ENCODE results near the gene LTA.

The LTA gene

DNA sequence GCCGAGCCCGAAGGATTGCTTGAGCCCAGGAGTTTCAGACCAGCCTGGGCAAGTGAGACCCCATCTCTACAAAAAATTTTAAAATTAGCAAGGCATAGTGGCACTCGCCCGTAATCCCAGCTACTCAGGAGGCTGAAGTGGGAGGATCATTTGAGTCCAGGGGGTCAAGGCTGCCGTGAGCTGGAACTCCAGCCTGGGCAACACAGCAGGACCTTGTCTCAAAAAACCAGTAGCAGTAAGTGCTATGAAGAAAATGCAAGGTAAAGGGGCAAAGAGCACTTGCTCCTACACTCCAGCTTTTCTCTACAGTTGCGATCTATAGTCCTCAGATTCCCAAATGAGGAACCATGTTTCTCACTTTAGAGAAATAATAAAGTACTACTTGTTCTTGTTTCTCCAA lies 28.4 kb upstream of the LTA start:
- no peak for DNase-seq

DNA sequence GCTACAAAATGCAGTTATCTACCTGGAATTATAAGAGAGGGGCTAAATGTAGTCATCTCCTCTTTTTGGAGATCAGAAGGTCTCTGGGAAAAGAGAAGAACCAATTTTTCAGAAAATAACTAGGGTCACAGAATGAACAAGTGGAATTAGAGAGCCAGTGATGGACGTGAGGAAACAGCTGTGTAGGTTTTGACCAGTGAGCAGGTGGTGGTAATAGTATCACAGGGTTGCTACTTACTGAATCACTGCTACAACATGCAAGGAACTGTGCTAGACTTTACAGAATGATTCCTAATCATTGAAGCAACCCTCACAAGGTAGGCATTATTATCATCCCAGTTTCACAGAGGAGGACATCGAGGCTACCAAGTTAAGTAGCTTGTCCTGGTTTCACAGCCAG lies 27.4 kb upstream of the LTA start:
- DNase-seq, result no peak

DNA sequence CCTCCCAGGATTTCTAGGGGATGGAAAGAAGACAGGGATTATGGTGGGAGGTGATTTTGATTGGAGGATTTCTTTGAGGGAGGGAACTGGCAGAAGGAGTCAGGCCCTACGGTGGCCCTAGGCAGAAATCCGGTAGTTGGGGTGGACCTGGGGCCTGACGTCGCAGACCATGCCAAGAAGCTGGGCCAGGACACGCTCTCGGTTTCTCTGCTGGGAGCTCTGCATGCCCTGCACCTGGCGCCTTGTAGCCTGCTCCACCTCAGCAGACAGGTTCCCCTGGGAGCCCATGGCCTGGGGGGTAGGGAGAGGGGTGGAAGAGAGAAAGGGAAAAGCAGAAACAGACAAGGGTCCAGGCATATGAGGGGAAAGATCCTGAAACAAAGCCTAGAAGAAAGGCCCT lies 26.8 kb upstream of the LTA start:
- no peak for DNase-seq

DNA sequence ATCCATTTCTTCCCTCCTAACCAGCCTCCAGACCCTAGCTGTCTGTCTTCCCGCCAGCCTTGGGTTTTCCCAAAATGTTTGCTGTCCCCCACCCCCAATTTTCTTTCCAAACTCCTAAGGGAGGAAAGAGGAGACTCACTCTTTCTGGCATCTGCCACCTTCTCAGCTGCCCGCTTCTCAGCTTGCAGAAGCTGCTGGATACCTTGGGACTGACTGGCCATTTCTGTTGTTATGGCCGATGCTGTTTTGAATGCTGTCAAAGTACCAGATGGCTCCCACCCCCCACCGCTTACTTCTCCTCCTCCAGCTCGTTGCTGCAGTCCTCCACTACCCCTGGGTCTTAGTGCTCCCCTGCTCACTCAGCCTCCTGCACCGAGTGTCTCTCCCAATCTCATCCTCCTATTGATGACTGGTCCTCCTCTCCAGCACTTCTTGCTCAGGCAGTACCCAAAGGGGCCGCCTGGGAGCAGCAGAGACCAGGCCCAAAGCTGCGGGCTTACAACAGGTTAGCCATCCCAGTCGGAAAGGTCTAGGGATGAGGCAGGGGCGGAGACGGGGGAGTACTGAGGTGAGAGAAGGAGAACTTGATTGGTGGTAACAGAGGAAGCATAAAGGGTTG lies 25.6 kb upstream of the LTA start, which contains the start of gene ATP6V1G2:
Gene ATP6V1G2 (minus strand): TSS at position 270 of the 619 bp plus-strand sequence. CDS start 49 bp downstream, at position 221.
- peak; percentile 93 for DNase-seq

DNA sequence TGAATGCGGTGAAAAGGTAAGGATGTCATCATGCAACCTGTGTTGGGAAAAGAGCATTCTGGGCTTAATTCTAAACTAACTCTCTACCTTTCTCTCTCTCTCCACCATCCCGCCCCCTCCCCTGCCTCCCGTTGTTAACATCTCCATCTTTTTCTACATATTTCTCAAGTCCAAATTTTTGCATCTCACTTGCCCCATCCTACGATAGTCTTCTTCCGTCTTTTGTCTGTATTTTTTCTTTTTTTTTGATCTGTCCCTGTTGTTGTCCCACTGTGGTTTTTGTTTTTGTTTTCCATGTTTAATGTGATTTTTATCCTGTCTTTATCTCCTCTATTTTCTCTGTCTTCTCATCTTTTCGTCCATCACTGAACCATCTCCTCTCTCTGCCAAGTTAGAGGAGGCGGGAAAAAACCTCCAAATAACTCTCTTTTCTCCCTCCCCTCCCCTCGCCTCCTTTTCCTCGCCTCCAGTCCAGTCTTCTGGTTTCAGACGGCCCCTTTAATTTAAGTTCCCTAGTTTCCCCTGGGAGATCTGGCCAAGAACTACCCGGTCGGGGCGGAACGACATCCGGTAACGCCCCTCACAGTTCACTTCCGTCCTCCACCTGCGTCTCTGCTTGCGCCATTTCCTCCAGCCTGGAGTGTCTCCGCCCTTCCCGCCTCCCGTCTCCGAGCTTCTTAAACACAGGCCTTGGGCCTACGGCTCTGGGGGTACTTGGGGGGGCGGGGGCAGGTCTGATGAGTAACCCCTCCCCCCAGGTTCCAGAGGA lies 24.9 kb upstream of the LTA start, which contains the start of gene NFKBIL1:
Gene NFKBIL1 (plus strand): TSS at position 651 of the 769 bp plus-strand sequence. CDS start 87 bp downstream, at position 738.
- DNase-seq, result peak; percentile 99

DNA sequence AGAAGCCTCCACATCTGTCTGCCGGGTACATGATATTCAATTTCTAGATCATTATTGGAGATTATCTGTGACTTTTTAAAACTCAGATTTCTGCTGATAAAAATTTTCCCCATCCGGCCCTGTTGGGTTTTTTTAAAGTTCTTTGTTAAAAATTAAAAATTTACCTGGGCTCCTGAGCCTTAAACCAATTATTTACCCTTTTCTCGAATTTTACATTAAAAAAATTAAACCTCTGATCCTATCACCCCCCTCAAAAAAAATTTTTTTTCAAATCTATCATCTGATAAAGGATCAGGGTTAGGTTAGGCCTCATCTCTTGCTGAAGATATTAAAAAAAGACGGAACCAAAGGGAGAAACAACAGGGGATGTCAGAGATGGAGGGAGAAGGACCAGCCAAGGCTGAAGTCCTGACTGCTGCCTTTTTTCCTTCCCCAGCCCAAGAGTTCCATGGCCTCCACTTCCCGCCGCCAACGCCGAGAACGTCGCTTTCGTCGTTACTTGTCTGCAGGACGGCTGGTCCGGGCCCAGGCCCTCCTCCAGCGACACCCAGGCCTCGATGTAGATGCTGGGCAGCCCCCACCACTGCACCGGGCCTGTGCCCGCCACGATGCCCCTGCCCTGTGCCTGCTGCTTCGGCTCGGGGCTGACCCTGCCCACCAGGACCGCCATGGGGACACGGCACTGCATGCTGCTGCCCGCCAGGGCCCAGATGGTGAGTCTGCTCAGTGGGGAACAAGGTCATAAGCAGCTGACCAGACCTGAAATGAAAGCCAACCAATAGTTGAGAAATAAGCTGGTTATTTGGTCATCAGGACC lies 24.2 kb upstream of the LTA start:
- DNase-seq, result no peak

DNA sequence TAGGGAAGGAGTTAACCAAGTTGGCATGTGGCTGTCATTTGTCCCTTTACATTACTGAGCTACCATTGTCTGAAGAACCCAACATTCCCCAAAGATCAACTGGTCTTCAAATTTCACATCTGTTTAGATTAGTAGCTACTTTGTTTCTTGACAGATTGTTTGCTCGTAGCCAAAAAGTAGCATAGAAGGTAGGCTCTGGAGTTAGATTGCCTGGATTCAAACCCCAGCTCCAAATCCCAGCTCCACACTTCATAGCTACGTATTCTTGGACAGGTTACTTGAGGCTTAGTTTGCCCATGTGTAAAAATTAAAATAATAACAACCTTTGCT lies 23.6 kb upstream of the LTA start:
- no peak for DNase-seq

DNA sequence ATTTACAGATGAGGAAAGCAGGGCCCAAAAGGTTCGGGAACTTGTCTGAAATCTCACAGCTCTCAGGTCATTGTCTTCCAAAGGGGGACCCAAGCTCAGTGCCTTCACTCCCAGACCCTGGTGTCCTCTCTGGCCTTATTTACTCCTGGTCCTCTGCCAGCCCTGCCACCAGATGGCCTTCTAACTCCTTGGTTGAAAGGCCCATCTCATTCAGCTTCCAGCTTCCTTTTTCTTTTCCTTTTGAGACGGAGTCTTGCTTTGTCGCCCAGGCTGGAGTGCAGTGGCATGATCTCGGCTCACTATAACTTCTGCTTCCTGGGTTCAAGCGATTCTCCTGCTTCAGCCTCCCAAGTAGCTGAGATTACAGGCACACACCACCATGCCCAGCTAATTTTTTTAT lies 20.7 kb upstream of the LTA start:
- DNase-seq, result peak; percentile 42

DNA sequence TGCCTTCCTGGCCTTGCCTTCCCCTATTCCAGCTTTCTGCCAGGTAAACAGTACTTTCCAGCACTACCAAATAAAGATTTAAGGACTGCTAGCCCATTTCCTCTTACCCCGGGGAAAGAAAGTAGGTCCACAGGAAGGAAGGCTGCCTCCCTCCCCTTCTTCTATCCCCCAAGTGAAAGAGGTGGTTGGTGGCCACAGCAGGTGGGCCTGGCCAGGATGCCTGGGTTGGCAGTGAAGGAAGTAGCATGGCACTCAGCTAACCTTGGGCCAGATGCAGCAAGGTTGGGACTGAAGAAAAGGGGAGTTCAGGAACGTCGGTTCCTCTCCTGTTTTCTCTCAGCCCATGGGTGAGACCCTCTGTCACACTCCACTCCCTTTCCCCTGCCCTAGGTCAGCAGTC lies 15.8 kb upstream of the LTA start:
- DNase-seq, result no peak

DNA sequence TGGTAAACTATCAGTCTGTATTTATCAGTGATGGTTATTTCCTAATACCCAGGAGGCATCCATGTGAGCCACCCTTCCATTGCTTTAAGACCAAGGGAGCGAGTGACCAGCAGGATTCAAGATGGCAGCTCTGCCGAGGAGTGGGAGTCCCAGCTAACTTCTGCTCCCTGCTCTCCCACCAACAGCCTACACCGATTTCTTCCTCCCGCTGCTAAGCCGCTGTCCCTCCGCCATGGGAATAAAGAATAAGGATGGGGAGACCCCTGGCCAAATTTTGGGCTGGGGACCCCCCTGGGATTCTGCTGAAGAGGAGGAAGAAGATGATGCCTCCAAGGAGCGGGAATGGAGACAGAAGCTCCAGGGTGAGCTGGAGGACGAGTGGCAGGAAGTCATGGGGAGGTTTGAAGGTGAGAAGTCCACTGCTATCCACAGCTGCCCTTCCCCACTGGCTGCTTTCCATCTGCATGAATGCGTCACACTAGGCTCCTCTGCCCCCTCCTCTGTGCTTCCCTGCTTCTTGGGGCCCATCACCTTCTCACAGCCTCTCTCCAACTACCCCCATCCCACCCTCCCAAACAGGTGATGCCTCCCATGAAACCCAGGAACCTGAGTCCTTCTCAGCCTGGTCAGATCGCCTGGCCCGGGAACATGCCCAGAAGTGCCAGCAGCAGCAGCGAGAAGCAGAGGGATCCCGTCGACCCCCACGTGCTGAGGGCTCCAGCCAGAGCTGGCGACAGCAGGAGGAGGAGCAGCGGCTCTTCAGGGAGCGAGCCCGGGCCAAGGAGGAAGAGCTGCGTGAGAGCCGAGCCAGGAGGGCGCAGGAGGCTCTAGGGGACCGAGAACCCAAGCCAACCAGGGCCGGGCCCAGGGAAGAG lies 14.4 kb upstream of the LTA start:
- no peak for DNase-seq

DNA sequence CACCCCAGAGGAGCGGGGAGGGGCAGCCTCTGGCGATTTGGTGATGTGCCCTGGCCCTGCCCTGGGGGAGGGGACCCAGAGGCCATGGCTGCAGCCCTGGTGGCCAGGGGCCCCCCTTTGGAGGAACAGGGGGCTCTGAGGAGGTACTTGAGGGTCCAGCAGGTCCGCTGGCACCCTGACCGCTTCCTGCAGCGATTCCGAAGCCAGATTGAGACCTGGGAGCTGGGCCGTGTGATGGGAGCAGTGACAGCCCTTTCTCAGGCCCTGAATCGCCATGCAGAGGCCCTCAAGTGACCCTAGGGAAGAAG lies 13.8 kb upstream of the LTA start:
- no peak for DNase-seq

DNA sequence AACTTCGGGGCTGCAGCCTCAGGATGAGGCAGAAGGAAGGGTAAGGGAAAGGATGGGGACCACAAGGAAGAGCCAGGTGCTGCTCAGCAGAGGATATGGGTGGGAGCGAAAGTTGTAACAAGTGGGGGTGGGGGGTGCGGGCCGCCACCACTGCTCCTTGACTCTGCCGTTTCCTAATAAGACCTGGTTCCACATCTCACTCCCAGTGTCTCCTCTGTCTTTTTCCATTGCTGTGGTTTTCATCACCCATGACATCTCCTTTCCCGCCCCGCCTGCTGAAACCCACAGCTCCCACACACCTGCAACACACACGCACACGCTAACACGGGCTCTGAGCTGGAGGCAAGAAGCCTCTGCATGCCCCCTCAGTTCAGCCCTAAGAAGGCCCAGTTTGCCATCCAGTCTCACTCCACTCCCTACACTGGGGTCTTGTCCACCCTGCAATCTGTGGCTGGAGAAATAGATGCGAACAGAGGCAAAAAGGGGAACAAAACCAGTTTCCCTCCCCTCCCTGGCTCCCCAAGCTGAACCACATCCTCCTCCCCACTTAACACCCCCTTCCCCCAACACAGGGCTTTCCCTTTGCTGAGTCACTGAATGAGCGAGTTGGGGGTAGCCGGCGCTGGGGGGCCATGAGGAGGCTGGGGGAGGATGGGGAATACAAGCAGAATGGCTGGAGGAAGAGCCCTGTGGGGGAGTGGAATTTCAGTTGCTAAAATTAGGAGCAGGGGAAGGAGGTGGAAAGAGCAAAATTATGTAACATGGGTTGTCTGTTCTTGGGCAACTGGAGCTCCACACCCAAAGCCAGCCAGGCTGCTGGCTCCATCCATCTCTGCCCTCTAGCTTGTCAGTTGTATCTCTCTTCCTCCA lies 13.2 kb upstream of the LTA start:
- peak; percentile 66 for DNase-seq

DNA sequence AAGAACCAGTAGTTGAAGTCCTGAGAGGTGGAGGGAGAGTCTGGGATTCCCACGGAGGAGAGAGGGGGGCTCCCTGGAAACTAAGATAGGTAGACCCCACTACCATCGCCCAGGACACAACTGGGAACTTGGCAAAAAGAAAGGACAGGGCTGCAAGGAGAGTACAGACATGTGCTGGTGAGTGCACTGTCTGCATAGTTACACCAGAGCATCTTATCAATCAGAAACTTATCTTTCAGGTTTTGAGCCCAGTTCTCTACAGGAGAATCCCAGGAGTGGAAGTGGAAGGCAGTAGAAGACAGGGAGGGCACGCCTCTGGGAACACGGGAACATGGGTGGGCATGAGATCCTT lies 12.5 kb upstream of the LTA start:
- DNase-seq, result no peak

DNA sequence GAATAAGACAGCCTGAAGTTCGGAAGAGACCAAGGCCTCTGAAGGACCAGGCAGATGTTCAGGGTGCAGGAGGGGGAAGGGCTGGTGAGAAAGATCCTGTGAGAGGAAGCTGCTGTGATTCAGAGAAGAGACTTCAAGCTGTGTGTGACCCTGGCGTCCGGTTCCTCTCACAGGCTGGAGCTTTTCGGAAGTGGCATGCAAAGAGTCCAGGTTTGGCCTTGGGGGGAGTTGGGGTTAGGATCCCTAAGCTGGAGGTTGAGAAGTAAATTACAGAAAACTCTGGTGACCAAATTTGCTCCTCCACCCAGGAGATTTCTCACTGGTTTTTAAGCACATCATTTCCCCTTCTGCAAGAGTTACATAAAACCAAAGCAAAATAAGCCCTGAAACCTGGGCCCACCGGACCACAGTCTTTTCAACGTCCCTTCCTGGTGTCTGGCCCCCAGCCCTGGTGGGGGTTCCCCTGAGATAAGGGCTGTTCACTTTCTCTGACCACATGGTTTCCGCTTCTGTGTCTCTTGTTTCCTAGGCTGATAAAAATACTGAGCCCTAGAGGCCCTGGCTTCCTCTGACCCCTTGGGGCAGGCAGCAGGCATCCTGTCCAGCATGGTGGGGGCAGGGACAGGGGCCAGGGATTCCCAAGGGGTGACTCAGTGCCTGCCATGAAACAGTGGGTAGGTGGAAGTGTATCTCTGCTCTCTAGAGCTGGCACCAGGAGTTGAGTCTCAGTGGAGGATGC lies 12.0 kb upstream of the LTA start:
- DNase-seq, result peak; percentile 45

DNA sequence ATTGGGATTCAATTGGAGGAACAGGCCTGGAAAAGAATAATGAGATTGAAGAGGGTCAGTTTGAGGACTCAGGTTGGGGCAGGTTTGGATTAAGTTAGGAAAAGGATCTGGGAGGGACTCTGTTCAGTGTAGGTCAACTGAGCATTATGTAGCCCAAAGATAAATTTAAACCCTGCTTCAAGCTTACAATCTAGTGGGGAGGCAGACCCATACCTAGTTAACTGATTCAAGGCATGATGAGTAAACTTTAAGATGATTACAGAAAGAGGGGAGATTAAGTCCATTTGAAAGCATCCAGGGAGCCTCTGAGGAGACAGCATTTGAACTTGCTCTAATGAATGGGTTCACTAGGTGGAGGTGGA lies 11.4 kb upstream of the LTA start:
- DNase-seq, result no peak

DNA sequence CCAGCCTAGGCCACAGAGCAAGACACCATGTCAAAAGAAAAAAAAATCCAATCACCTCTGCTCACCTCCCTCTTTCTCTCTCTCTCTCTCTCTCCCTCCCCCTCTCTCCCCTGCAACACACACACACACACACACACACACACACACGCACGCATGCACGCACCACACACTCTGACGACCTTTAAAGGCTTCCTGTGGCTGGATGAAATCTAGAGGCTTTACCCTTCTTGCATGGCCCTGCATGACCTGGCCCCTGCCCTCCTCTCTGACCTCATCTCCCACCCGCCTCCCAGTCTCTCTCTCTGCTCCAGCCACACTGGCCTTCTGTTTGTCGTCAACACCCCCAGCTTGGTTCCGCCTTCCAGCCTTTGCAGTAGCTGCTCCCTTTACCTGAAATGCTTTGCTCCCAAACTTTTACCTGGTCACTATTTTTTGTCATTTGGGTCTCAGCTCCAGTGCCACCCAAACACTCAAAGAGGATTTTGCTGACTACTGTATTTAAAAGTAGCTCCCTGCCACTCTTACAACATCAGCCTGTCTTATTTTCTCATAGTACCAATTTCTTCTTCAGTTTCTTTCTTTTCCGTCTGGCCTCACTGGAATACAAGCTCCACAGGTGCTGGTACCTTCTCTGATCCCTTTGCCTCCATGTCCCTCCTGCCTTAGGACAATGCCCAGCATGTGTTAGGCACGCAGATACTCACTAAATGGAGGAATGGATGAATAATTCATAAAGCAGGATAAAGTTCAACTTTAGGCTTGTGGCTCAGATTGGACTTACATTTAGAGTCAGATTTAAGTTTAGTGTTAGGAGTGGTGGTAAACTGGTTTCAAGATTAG lies 4.3 kb upstream of the LTA start:
- DNase-seq, result no peak

DNA sequence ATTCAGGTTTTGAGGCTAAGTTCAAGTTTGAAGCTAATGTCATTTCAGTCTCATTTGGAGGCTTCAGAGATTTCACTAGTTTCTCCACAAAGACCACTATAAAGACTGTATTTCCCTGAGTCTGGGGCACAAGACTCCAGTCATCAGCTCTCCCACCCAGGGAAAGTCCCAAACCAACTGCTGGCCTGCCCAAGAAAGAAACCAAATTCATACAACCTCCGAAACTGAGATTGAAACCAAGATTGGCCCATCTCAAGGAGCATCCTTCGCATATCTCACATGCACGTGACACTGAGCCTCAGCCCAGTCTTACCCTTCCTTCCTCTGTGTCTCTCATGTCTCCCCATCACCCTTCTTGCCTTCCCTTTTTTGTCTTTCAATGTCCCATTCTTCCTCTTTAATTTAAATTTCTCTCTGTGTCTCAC lies 3.5 kb upstream of the LTA start:
- no peak for DNase-seq

DNA sequence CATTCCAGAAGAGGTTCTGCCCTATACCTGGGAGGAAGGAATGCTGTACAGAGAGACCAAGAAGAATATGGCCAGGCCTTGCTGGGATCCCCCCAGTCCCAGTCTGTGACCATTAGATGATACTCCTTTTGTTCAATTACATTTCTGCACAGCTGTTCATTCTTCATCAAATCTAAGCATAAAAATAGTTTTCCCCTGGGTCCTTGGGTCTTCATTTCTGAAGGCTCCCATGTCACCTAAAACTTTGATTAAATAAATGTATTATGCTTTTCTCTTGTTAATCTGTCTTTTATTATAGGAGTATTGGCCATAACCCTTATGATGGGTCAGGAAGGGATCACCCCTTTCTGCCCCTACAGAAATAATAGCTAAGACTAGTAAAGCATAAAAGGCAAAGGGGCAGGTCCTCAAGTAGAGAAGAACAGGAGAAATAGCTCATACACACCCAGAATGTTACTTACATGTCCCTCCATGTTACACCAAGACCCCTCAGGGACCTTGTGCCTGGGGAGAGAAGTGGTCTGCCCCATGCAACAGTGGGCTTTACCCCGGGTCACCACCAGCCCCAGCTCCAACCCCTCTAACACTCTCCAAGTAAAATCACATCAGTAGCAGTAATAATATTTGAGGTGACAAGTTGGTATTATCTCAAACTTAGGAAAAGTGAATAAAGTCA lies 2.1 kb upstream of the LTA start:
- no peak for DNase-seq

DNA sequence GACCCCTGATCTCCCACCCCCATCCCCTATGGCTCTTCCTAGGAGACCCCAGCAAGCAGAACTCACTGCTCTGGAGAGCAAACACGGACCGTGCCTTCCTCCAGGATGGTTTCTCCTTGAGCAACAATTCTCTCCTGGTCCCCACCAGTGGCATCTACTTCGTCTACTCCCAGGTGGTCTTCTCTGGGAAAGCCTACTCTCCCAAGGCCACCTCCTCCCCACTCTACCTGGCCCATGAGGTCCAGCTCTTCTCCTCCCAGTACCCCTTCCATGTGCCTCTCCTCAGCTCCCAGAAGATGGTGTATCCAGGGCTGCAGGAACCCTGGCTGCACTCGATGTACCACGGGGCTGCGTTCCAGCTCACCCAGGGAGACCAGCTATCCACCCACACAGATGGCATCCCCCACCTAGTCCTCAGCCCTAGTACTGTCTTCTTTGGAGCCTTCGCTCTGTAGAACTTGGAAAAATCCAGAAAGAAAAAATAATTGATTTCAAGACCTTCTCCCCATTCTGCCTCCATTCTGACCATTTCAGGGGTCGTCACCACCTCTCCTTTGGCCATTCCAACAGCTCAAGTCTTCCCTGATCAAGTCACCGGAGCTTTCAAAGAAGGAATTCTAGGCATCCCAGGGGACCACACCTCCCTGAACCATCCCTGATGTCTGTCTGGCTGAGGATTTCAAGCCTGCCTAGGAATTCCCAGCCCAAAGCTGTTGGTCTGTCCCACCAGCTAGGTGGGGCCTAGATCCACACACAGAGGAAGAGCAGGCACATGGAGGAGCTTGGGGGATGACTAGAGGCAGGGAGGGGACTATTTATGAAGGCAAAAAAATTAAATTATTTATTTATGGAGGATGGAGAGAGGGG lies 1.4 kb downstream of the LTA start:
- no peak for DNase-seq
